Activated naive CD8-positive, alpha-beta T cell (primary cell): ENCODE data around the gene ZNF511.

Source experiments
- H3K27ac Mint-ChIP-seq: one replicate; pipeline ENCODE4 v1.8.0; 2021; ENCODE audit warnings: mixed read lengths
- H3K27me3 Mint-ChIP-seq: one replicate; pipeline ENCODE4 v1.8.0; 2021; ENCODE audit warnings: mixed read lengths
- H3K36me3 Mint-ChIP-seq: one replicate; pipeline ENCODE4 v1.8.0; 2021; ENCODE audit warnings: mixed read lengths
- H3K4me1 Mint-ChIP-seq: one replicate; pipeline ENCODE4 v1.8.0; 2021; ENCODE audit warnings: low read depth, mixed read lengths
- H3K4me3 Mint-ChIP-seq: one replicate; pipeline ENCODE4 v1.8.0; 2021; ENCODE audit warnings: mild to moderate bottlenecking, mixed read lengths
- H3K9me3 Mint-ChIP-seq: one replicate; pipeline ENCODE4 v1.8.0; 2021; ENCODE audit warnings: low read depth, mixed read lengths

ZNF511 gene

GRCh38 chr10:133326745-133327650 is 18.3 kb downstream of the ZNF511 start:
- H3K4me3 Mint-ChIP-seq: peak overlapping the region; percentile 34
- peaks cover 13% of the 10 kb centered on the region for H3K4me1 Mint-ChIP-seq
- H3K9me3 Mint-ChIP-seq: no peaks in the 10 kb centered on the region
- H3K36me3 Mint-ChIP-seq: no peaks in the 10 kb centered on the region
- peaks cover 11% of the 10 kb centered on the region for H3K27me3 Mint-ChIP-seq
- H3K27ac Mint-ChIP-seq: no peak overlapping the region

GRCh38 chr10:133327651-133328357 is 19.1 kb downstream of the ZNF511 start:
- peaks cover 11% of the 10 kb centered on the region for H3K27me3 Mint-ChIP-seq
- no peaks in the 10 kb centered on the region for H3K9me3 Mint-ChIP-seq
- no peak overlapping the region for H3K4me3 Mint-ChIP-seq
- H3K27ac Mint-ChIP-seq: no peak overlapping the region
- H3K4me1 Mint-ChIP-seq: peaks cover 13% of the 10 kb centered on the region
- no peaks in the 10 kb centered on the region for H3K36me3 Mint-ChIP-seq

GRCh38 chr10:133328358-133329343 is 19.9 kb downstream of the ZNF511 start:
- Mint-ChIP-seq H3K4me3 (no peak overlapping the region), H3K27ac (no peak overlapping the region), H3K9me3 (no peaks in the 10 kb centered on the region), H3K27me3 (peaks cover 11% of the 10 kb centered on the region), H3K4me1 (peaks cover 13% of the 10 kb centered on the region), H3K36me3 (no peaks in the 10 kb centered on the region)

- H3K27me3 Mint-ChIP-seq: peaks cover 11% of the 10 kb centered on the region
- peaks cover 16% of the 10 kb centered on the region for H3K4me1 Mint-ChIP-seq
- no peak overlapping the region for H3K27ac Mint-ChIP-seq
- H3K36me3 Mint-ChIP-seq: no peaks in the 10 kb centered on the region
- no peaks in the 10 kb centered on the region for H3K9me3 Mint-ChIP-seq
- no peak overlapping the region for H3K4me3 Mint-ChIP-seq
Observed at GRCh38 chr10:133329491-133330202, 20.9 kb downstream of the ZNF511 start.

GRCh38 chr10:133332936-133333699 is 24.4 kb downstream of the ZNF511 start:
- H3K27ac Mint-ChIP-seq: no peak overlapping the region

GRCh38 chr10:133334503-133335245 is 26.0 kb downstream of the ZNF511 start:
- Mint-ChIP-seq H3K4me1 (peaks cover 8% of the 10 kb centered on the region), H3K4me3 (peak overlapping the region; percentile 86), H3K27ac (peak overlapping the region; percentile 46), H3K27me3 (no peaks in the 10 kb centered on the region), H3K36me3 (no peaks in the 10 kb centered on the region), H3K9me3 (no peaks in the 10 kb centered on the region)

More at GRCh38 chr10:133332936-133333699, 24.4 kb downstream of the ZNF511 start:
- Mint-ChIP-seq H3K4me1 (peaks cover 10% of the 10 kb centered on the region), H3K4me3 (no peak overlapping the region), H3K36me3 (no peaks in the 10 kb centered on the region), H3K27me3 (peaks cover 5% of the 10 kb centered on the region), H3K9me3 (no peaks in the 10 kb centered on the region)

GRCh38 chr10:133335246-133336117 is 26.8 kb downstream of the ZNF511 start:
- Mint-ChIP-seq H3K4me3 (peak overlapping the region; percentile 65), H3K27me3 (no peaks in the 10 kb centered on the region), H3K36me3 (no peaks in the 10 kb centered on the region), H3K27ac (no peak overlapping the region), H3K9me3 (no peaks in the 10 kb centered on the region), H3K4me1 (peaks cover 5% of the 10 kb centered on the region)

GRCh38 chr10:133336118-133336576 is 27.4 kb downstream of the ZNF511 start:
- H3K9me3 Mint-ChIP-seq: no peaks in the 10 kb centered on the region
- H3K27ac Mint-ChIP-seq: no peak overlapping the region
- H3K36me3 Mint-ChIP-seq: no peaks in the 10 kb centered on the region
- H3K4me3 Mint-ChIP-seq: no peak overlapping the region
- peaks cover 5% of the 10 kb centered on the region for H3K4me1 Mint-ChIP-seq
- H3K27me3 Mint-ChIP-seq: no peaks in the 10 kb centered on the region

GRCh38 chr10:133336577-133337369 is 28.1 kb downstream of the ZNF511 start, which contains the start of gene CALY:
Gene CALY, minus strand, starts transcription at chr10:133336896. Its CDS starts 7,907 bp downstream, at chr10:133328989.
- Mint-ChIP-seq H3K27me3 (peaks cover under 1% of the 10 kb centered on the region), H3K27ac (no peak within 1 kb of the TSS), H3K9me3 (no peaks in the 10 kb centered on the region), H3K4me1 (peaks cover 5% of the 10 kb centered on the region), H3K4me3 (peak within 1 kb of the TSS; percentile 65), H3K36me3 (no peaks in the 10 kb centered on the region)

- peaks cover 4% of the 10 kb centered on the region for H3K27me3 Mint-ChIP-seq
- H3K27ac Mint-ChIP-seq: no peak overlapping the region
- H3K36me3 Mint-ChIP-seq: no peaks in the 10 kb centered on the region
- H3K4me3 Mint-ChIP-seq: no peak overlapping the region
- H3K4me1 Mint-ChIP-seq: peaks cover 5% of the 10 kb centered on the region
- no peaks in the 10 kb centered on the region for H3K9me3 Mint-ChIP-seq
Observed at GRCh38 chr10:133337370-133337725, 28.6 kb downstream of the ZNF511 start.
